ENCODE results near the gene ABCC9. TPM values are rescaled to one million over a fixed set of nuclear protein-coding genes. Genes with fewer than 3 reads are reported as not detected.

ABCC9 gene
- polyA plus RNA-seq, 1 of the 3 experiments (the other 2 are of a cell fraction) = 0.02 TPM

GRCh38 chr12:21771311-21771710, 169.9 kb downstream of the ABCC9 start:
- CTCF ChIA-PET = interaction anchor here (2.3 kb wide), 1 partner anchor 219 kb away, joined by 7 read pairs; no protein-coding TSS in a partner anchor
- TF ChIP-seq RAD21 (IDR thresholded peaks at IDR 0.05; ENCODE audit: low read length) (no peak), GATA2 (CRISPR knock-in tag; IDR thresholded peaks at IDR 0.05) (no peak), RCOR1 (IDR thresholded peaks at IDR 0.05; ENCODE audit: low read length) (no peak), RFX5 (IDR thresholded peaks at IDR 0.05; ENCODE audit: low read length) (no peak), ELF1 (IDR thresholded peaks at IDR 0.05) (no peak), EZH2phosphoT487 (IDR thresholded peaks at IDR 0.05; ENCODE audit: borderline replicate concordance, low read depth) (no peak), TEAD4 (IDR thresholded peaks at IDR 0.05; ENCODE audit: borderline replicate concordance, insufficient read depth) (no peak), MXI1 (IDR thresholded peaks at IDR 0.05; ENCODE audit: low read depth, low read length) (no peak), CHD2 (IDR thresholded peaks at IDR 0.05; ENCODE audit: low read length, partially characterized antibody) (no peak), RXRA (IDR thresholded peaks at IDR 0.05; ENCODE audit: borderline replicate concordance, low read depth) (no peak), SMC3 (IDR thresholded peaks at IDR 0.05; ENCODE audit: low read depth, low read length) (no peak), TAF1 (IDR thresholded peaks at IDR 0.05; ENCODE audit: borderline replicate concordance, low read depth, low read length) (no peak), NFIC (IDR thresholded peaks at IDR 0.05; ENCODE audit: borderline replicate concordance) (no peak), SIN3A (IDR thresholded peaks at IDR 0.05; ENCODE audit: borderline replicate concordance, low read depth, low read length) (no peak), FOXJ3 (CRISPR knock-in tag; IDR thresholded peaks at IDR 0.05) (no peak), YY1 (IDR thresholded peaks at IDR 0.05; ENCODE audit: low read depth) (no peak)
- TF ChIP-seq, protein P1, sequence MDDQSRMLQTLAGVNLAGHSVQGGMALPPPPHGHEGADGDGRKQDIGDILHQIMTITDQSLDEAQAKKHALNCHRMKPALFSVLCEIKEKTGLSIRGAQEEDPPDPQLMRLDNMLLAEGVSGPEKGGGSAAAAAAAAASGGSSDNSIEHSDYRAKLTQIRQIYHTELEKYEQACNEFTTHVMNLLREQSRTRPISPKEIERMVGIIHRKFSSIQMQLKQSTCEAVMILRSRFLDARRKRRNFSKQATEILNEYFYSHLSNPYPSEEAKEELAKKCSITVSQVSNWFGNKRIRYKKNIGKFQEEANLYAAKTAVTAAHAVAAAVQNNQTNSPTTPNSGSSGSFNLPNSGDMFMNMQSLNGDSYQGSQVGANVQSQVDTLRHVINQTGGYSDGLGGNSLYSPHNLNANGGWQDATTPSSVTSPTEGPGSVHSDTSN (IDR thresholded peaks at IDR 0.05) = no peak
- TF ChIP-seq, protein P2, sequence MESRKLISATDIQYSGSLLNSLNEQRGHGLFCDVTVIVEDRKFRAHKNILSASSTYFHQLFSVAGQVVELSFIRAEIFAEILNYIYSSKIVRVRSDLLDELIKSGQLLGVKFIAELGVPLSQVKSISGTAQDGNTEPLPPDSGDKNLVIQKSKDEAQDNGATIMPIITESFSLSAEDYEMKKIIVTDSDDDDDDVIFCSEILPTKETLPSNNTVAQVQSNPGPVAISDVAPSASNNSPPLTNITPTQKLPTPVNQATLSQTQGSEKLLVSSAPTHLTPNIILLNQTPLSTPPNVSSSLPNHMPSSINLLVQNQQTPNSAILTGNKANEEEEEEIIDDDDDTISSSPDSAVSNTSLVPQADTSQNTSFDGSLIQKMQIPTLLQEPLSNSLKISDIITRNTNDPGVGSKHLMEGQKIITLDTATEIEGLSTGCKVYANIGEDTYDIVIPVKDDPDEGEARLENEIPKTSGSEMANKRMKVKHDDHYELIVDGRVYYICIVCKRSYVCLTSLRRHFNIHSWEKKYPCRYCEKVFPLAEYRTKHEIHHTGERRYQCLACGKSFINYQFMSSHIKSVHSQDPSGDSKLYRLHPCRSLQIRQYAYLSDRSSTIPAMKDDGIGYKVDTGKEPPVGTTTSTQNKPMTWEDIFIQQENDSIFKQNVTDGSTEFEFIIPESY (IDR thresholded peaks at IDR 0.05; ENCODE audit: borderline replicate concordance, low read depth) = no peak
- Histone ChIP-seq H3K4me3 (ENCODE audit: low read depth in 2 of 2, low read length in 1 of 2) (no peak overlapping the region), H3K9ac (no peak overlapping the region), H2AFZ (ENCODE audit: low read depth) (no peak overlapping the region), H3K4me1 (ENCODE audit: control insufficient read depth in 1 of 2, insufficient read depth in 2 of 2, low read depth in 1 of 2, low read length in 1 of 2) (peaks cover 0 to 8% of the 10 kb centered on the region in 2 experiments; a peak in 3 of 4 replicates), H3K36me3 (replicated peaks in 1 of 2; ENCODE audit: control insufficient read depth in 1 of 2, insufficient read depth in 2 of 2, low read length in 1 of 2) (peaks cover 0 to 4% of the 10 kb centered on the region in 2 experiments), H3K4me2 (no peak overlapping the region), H4K20me1 (ENCODE audit: insufficient read depth) (no peaks in the 10 kb centered on the region), H3K9me3 (no peaks in the 10 kb centered on the region), H3K27ac (ENCODE audit: low read depth in 2 of 2, low read length in 1 of 2) (no peak overlapping the region), H3K27me3 (ENCODE audit: insufficient read depth) (peaks cover 2% of the 10 kb centered on the region; the same call in 1 of the 2 replicates), H3K79me2 (ENCODE audit: insufficient read depth) (no peaks in the 10 kb centered on the region), H3K9me2 (no peaks in the 10 kb centered on the region), H3F3A (replicated peaks; ENCODE audit: insufficient read depth) (no peaks in the 10 kb centered on the region)
- WGBS (ENCODE audit: low lambda C conversion rate) = 12% methylated on average over 1 of the region's 1 CpG
- POLR2A ChIA-PET = no interaction called here
- no peak for DNase-seq
